Eye (tissue), 1 donor: ENCODE data around the gene PNISR.
"Not testable (repeated sequence)": the region's sequence is repeated elsewhere in the genome, so short reads cannot be mapped to it uniquely, and the experiment has no call there.

Experiments
- DNase-seq: peaks from one replicate; pipeline ENCODE4 v3.0.0-alpha.2; 2015

The PNISR gene, protein sequence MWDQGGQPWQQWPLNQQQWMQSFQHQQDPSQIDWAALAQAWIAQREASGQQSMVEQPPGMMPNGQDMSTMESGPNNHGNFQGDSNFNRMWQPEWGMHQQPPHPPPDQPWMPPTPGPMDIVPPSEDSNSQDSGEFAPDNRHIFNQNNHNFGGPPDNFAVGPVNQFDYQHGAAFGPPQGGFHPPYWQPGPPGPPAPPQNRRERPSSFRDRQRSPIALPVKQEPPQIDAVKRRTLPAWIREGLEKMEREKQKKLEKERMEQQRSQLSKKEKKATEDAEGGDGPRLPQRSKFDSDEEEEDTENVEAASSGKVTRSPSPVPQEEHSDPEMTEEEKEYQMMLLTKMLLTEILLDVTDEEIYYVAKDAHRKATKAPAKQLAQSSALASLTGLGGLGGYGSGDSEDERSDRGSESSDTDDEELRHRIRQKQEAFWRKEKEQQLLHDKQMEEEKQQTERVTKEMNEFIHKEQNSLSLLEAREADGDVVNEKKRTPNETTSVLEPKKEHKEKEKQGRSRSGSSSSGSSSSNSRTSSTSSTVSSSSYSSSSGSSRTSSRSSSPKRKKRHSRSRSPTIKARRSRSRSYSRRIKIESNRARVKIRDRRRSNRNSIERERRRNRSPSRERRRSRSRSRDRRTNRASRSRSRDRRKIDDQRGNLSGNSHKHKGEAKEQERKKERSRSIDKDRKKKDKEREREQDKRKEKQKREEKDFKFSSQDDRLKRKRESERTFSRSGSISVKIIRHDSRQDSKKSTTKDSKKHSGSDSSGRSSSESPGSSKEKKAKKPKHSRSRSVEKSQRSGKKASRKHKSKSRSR

DNA sequence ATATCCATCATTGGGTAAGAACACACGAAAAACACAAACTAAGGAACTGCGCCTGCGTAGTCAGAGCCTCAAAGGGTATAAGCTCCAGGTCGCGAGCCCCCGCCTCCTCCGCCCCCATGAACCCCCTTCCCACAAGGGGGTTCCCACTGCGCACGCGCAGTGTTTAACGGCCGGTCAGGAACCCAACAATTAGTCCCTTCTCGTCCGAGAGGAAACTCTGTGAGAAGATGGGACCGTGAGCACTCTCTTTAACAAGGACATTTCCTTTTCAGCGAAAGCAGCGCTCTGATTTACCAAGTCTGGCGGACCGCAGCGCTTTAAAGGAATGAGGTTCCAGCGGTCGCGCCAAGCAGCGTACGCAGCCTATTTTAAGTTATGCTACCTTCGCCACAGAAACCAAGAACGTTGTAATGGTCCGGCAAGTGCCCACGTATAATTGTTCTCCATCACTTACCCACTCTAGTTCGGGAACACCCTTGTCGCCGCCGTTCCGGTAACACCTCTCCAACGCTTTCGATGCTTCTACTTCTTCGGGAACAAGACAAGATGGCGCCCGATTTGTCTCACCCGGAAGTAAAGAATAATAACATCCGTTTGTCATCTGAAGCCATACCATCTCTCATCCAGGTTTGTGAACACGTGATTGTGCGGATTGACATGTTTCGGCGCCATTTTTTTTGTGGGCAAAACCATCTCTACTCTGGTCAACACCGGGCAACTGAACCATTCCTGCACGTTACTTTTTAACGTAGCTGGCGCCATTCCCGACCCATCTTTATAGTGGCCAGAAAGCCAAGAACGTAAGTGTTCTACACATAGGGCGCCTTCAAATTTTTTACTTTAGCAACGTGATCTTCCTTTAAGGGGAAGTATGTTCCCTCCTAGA lies at the start of gene PNISR:
PNISR (minus strand) TSS at position 548 of the 886 bp plus-strand sequence. CDS start 10,649 bp downstream, outside the sequence.
- DNase-seq = peak; percentile 99

DNA sequence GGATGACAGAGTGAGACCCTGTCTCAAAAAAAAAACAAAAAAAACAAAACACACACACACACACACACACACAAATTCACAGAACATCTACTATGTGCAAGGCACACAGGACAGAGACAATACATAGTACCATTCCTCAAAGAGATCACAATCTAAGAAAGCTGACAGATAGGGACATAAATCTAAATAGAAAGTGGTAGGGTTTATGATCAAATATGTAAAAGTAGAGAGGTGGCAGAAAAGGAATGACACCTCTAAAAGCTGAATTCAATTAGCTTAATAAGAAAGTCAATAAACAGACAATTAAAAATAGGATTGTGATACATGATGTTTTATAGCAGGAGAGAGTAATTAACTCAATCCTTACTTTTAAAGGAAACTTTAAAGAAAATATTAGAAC lies 48.6 kb upstream of the PNISR start:
- DNase-seq = no peak

DNA sequence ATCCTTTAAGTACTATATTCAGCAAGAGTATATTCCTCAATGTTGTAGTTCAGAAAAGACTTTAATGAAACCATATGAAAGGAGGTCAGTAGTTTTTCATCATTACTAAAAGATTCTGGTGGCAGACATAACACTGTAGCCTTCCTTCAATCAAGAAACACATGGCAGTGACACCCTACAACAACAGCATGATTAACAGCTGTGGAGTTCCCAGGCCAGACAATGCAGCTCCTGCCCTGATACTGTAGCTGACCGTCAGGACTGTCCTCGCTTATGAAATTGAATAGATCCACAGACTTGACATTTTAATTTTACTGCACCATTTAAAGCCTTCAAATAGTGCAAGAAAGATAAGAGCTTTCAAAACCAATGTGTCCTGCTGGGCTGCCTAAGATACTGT lies 46.5 kb upstream of the PNISR start:
- DNase-seq = peak; percentile 67

DNA sequence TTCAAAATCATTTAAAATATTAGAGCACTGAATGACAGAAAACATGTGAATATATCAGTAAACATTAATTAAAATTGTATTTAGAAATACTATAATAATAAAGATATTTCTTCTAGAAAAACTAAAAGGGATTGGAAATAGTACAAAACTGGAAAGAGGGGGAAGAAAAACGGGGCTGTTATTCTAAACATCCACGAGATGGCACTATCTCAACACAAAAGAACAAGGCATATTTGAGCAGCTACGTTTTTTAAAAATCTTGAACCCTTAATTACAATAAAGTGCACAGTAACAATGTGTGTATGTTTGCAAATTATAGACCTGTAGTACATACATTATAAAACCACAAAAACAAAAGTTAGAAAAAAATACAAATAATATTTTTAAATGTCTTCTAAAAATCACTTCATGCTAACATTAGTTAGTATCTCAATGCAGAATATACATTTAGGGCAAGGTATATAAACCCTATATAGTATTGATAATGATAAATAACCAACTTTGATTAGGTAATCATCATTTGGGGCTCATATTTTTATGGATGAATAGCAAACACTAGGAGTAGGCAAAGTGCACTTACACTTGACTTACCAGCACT lies 42.5 kb upstream of the PNISR start:
- peak; percentile 41 for DNase-seq

DNA sequence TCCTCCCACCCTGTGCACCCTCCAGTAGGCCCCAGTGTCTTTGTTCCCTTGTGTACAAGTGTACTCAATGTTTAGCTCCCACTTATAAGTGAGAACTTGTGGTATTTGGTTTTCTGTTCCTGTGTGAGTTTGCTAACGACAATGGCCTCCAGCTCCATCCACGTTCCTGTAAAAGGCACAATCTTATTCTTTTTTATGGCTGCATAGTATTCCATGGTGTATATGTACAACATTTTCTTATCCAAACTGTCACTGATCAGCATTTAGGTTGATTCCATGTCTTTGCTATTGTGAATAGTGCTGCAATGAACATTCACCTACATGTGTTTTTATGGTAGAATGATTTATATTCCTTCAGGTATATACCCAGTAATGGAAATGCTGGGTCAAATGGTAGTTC lies 34.0 kb upstream of the PNISR start:
- DNase-seq = not testable (repeated sequence)

DNA sequence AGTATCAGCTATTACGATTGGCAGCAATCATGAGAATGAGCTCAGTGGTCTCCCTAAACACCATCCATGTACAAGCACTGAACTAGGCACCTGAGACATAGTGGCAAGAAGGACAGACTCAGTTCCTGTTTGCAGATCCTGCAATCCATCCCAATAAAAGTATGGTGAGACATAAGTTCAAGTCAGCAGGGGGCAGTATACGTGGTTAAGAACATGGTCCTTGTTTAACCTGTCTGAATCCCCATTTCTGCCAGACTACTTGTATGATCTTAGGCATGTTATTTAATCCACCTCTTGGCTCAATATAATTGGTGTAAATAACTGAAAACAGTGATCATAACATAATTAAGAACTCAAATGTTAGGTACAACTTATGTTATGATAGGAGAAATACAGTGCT lies 33.2 kb upstream of the PNISR start:
- DNase-seq = no peak

DNA sequence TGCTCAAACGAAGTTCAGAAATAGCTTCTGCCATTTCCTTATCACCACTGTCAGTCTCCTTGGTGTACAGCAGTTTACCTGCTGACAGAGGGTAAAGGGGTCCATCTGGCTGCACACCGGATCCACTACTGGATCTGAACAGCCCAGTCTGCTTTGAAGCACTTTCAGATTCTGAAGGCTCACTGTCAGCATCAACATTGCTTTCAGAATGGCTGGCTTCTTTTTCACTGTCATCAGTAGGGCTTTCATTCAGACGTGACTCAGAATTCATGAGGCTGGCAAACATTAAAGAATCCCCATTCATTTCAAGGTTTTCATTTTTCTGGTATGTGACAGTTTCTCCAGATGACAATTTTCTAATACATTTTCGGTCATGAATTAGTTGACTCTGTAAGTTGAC lies 21.0 kb upstream of the PNISR start:
- no peak for DNase-seq

DNA sequence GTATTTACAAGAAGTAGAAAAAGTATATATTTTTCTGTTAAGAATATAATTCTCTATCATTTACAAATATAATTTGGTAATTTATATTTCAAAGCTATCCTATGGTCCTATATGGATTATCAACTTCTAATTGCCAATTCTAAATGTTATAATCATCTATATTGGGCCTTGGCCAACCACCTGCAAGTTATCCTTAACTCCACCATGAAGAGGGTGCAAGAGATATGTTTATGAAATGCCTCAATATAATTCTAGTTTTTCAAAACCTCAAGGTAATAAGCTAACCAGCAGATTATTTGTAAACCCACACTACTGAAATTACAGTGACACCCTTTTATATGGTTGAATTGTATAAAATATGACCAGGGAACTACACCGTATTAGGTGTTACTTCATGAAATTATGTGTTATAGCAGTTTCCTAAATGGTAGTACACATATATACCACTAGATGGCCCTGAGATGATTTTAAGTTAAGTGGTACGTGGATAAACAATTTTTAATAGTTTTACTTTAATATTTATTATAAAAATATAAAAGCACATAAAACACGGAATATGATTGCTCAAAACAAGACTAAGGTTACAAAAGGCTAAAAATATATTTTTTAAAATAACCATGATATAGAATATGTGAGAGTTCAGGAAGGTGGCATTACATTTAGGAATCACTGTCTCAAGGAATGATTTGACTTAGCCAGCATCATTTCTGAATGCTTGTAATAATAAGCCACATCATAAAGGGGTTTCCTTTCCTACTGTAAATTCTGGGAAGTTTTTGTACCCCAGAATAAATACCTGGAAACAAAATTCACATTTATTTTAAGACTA lies 9.8 kb upstream of the PNISR start:
- peak; percentile 47 for DNase-seq

DNA sequence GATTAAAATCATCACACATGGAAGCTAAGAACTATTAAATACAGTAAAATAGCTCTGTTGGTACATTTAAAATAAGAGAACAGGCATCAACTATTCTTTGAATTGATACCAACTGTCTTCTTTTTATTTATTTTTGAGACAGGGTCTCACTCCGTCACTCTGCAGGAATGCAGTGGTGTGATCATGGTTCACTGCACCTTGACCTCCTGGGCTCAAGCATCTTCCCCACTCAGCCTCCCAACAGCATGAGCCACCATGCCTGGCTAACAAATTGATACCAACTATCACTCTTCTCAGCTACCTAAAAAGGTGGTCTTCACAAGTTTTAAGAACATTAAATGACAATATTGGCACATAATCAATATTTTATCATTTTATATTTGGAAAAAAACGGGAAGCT lies 7.8 kb upstream of the PNISR start:
- DNase-seq = peak; percentile 80

DNA sequence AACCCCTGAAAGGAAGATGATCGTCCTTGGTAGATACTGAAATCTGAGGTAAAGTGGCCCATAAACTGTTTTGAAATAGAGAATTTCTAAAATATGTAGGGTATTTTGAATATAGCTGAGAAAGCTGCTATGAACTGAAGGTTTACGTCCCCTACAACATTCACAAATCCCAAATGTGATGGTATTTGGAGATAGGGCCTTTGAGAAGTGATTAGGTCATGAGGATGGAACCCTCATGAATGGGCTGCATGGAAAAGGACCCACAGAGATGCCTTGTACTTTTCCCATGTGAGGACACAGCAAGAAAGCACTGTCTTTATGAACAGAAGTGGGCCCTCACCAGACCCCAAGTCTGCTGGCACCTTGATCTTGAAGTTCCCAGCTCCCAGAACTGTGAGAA lies 6.8 kb upstream of the PNISR start:
- DNase-seq = no peak

DNA sequence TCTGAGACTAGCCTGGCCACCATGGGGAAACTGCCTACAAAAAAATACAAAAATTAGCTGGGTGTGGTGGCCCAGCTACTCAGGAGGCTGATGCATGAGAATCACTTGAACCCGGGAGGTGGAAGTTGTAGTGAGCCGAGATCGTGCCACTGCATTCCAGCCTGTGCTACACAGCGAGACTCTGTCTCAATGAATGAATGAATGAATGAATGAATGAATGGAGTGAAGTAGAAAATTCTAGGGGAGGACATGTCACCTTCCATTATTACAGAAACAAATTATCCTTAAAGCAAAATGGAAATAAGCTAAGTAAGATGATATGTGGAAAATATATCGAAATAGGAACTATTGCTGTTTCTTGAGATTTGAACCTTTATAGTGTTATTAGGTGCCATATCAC lies 2.9 kb upstream of the PNISR start:
- DNase-seq = no peak

DNA sequence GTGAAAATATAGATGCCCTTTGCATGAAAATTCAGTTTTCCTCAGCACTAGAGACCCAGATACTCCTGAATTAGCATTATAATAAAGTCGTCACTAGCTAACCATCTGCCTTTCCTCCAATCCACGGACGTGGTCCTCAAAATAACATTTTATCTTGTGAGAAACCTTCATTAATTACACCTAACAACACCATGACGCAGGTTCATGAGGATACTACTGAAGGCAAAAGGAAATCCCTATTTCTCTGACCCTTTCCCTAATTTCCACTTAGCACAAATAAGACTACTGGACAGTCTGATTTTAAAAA lies 1.3 kb upstream of the PNISR start:
- DNase-seq = no peak

DNA sequence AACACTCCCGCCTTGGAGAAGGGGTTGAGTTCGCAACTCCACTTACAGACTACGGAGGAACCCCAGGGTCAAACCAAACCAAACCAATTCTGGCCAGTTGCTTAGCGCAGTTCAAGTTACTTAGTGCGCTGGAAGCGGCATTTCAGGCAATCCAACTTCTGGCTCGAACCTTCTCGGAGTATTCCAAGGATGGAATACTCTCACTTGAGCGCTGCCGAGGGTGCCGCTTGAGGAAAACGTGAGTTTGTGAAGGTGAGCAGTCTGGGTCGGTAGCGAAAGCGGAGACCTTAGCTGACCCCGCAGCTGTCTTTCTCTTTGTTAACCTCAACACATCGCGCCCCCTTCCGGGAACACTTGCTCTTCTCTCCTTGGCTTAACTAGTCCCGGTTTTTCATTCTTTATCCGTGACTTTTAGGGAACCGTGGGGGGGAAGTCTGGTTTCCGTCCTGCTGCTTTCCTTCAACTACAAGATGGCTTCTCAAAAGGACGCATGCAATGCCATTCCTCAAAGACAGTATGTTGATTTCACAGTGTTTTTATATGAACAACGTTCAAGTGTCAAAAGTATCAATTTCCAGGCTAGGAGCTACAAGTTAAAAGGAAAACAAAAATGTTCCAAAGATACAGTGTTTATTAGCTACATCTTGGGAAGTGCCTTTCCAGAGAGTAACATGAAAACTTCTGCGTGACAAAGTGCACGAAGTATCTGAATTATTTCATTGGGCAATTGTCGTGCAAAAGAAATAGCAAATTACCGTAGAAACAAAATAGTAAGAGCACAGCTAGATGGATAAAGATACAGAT lies 741 bp upstream of the PNISR start:
- peak; percentile 97 for DNase-seq

DNA sequence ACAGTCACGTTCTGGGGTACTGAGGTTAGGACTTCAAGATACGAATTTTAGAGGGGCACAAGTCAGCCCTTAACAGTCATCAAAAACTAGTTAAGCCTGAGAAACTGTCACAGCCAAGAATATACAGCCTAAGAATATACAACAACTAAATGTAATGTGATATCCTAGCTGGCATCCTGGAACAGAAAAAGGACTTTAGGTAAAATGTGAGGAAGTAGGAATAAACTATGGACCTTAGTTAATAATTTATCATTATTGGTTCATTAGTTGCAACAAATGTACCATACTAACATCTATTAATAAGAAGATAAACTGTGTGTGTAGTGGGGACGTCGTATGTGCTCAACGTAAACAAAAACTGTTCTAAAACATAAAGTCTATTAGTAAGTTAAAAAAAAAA lies 1.1 kb downstream of the PNISR start:
- no peak for DNase-seq

DNA sequence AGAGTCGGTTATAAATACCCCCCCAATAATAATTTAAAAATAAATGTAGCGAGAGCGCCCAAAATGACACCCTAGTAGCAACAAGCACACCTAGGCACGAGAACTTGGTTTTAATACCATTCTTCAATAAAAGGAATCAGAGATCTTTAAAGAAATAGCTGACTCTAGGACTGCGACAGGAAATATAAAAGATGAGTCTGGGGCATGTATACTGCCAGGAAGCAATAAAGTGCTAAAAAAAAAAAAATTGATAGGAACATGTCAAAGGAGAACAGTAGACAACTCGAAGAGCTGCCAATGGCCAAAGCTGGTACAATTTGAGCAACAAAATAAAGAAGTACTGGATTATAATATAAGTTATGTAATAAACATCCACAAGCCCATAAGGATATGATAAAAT lies 2.2 kb downstream of the PNISR start:
- DNase-seq = no peak

DNA sequence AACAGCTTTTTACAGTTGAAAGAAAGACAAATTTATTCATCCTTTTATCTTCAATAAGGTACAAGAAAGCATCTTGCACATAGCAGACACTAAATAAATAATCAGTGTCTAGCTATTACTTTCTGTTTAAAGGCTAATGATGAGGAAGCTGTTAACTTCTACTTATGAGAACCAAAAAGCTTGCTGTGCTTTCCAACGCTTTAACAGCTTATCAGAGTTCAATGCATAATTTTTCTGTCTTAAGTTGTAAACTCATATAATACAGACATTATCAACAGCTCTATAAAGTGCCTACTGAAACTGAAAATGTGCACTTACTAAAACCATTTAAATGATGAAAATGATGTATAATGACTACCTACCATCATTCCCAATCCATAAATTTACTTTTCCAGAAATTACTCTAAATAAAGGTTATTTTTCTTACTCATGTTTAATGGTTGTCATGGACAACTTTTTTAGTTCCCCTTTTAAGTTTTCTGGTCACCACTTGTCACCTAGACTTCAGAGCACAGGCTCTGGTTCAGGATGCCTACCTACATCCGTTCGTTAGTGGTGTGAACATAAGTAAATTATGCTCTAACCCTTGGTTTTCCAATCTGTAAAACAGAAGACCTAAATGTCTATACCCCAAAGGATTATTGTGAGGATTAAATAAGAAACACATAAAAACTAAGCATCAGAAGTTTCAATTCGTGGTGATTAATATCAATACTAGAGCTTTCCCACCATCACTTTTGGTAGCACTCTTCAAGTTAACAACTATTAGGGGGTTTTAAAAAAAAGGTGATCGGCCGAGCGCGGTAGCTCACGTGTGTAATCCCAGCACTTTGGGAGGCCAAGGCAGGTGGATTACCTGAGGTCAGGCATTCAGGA lies 8.0 kb downstream of the PNISR start:
- no peak for DNase-seq

DNA sequence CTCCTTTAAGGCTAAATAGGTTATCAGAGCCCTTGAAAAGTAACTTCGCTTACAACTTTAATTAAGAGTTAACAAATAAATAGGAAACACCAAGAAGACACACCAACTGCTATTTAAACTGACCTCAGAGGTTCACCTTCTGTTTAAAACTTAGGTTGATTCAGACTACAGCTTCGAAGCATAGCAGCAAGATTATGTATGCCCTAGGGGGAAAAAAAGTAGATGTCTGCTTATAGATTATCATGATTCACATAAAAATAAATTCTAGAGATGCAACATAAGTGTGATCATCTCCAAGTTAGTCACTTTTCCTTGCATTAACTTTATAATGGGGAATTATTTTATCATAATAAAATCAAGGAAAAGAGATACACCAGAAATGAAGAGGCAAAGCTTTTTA lies 8.9 kb downstream of the PNISR start:
- no peak for DNase-seq

DNA sequence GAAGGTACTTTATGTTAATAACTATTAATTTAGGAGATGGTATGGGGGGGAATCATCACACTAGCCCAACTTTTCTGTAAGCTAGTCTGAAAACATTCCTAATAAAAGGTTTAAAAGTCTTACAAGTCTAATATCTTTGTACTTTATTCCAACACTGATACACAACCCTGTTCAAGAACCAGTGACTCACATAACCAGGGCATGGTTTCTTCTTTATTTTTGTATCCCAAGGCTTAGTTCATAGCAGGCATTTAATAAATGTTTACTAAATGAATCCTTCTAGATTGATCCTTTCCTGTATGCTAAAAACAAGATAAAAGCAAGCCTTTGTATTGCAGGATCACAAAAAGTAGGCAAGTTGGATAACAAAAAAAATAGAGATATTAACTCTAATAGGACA lies 9.7 kb downstream of the PNISR start:
- no peak for DNase-seq

DNA sequence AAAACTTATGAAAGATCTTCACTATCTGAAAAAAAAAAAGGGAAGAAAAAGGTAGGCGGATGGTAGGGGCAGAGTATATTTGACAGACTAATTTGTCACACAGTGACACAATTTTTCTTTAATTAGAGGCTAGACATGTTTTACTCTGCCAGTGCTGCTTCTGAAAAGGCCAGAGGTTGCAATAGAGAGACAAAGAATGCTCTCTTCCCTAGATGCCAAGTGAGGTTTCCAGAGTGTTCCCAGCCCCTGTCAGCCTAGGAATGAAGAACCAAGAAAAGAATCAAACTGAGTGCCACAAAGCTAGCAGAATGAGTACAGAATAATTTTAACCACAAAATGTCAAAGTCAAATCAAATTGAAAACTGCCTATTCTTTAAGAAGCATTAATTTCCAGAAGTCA lies 13.0 kb downstream of the PNISR start:
- no peak for DNase-seq

DNA sequence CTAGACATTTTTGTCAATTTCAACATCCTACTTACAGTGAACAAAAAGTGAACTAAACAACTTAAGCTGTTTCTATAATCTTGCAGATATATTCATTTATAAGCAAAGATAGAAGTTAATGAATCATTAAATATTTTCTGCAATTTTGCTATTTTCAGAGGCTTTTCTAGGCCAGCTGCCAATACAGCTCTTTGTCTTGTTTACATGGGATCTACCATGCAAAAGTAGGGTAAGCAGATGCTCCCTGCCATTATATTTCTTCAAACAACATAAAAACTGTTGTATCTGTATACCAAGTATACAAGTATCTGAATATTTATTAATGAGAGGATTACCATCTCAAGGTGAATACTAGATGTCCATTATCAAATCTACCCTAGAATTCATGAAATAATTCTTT lies 15.4 kb downstream of the PNISR start:
- DNase-seq = no peak
